NCI-H187 treated with DMSO at 0.1 percent for 48 hours (cell line): ENCODE results near the gene EPS8.

Experiments
- DNase-seq: peaks from one replicate; lab custom pipeline; 2025; lab: John Stamatoyannopoulos, UW

Gene EPS8

DNA sequence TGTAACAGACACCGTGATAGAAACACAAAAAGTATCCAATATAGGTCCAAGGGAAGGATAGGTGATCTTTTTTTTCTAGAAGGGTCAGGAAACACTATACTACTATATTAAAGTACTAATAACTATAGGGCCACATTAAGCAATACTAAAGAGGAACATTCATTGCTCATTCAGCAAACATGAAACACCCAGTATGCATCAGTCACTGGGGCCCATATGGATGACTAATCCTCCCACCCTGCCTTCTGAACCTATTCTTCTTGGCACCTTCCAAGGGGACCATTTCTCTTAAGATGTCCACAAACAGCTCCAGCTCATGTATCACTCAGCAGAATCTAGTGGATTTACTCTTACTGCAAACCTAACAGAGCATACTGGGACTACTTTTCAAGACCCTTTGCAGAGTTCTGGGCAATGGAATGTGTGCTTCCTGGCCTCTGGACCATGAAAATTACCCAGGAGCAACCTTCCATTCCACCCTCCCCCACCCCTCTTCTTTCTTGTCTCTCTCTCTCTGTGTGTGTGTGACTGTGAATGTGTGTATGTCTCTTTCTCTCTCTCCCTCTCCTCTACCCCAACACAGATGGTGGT is 187.9 kb downstream of the EPS8 start:
- no peak for DNase-seq

DNA sequence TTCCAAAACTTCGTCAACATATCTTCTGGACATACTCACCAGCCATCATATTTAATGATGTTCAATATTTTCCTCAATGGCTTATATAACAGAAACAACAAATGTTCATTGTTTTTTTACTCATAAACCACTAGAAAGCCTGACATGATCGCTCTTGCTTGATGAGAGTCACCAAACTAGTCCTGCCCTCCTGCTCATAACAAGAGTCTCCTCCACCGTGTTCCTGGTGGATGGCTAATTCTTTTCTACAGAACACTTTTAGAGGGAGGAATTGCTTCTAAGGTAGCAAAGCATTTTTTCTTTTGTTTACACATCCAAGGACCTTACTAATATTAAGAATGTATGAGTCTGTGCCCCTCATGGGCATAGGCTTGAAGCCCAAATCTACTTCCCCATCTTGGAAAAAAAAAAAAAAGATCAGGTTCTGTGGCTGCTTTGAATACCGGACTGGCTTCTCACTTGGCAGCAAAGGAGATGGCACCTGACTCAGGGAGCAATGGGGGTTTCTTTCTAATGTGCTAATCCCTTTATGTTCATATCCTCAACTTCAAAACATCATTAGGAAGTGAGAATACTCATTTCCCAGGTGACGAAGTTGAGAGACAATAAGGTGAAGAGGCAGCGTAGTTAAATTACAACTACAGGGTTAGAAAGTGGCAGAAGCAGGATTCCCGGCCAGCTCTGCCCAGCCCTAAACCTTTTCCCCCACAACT is 188.8 kb downstream of the EPS8 start:
- no peak for DNase-seq

DNA sequence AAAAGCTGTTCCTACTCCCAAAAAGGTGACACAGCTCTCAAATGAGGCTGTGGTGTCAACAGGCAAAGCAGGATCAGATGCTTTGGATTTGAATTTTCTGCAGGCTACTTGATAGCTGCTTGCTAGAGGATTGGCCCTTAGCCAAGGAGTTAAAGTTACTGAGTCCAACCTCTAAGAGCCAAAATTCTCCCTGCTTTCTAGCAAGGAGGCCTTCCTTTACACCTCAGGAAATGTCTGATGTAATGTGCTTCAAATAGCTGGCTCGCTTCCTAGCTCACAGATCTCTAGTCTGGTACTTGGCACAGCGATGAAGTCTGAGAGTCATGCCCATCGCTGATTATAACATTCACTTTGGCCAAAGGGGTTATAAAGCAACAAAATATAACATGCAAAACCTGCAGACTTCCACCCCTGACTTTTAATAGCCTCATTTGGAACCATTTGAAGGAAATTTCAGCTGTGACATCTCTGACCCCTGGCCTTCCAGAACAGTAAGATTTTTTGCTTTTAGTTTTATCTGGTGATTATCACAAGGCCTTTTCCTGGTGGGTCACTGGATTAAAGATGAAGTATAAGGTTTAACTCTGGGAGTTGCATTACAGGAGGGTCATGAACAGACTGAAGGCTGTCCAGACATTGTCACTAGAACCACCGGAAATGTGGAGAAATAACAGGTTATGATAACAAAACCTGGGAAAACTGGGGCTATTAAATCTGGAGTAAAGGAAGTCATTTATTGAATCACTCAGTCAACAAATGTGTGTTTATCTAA is 189.7 kb downstream of the EPS8 start:
- no peak for DNase-seq

DNA sequence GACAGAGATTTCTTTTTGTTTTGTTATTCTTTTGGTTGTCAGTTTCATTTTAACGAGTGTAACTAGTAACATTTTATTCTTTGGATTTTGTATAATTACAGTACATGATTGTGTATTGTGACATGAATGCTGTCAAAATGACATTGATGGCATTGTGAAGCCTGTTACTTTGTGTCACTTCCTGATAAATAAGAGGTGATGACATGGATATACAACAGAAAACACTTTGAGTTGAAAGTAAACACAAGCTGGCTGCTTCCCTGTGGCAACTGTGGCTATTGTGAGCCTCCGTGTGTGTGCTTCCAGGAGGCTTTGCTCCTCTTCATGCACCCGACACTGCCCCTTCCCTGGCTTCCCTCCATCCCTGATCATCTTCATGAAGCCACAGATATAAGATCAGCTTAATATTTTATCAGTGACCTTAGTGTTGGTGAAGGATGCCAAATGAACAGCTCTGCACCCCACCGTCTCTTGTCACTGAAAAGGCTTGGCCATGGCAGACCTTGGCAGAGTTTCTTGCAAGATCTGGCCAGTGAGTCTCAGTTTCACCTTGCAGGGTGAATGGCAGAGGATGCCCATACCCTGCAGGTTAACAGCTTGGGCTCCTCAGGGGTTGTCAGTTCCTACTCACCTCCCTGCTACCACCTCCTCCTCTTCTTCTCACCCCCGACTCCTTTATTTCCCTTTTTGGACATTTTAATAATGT is 191.9 kb downstream of the EPS8 start:
- DNase-seq, result no peak

DNA sequence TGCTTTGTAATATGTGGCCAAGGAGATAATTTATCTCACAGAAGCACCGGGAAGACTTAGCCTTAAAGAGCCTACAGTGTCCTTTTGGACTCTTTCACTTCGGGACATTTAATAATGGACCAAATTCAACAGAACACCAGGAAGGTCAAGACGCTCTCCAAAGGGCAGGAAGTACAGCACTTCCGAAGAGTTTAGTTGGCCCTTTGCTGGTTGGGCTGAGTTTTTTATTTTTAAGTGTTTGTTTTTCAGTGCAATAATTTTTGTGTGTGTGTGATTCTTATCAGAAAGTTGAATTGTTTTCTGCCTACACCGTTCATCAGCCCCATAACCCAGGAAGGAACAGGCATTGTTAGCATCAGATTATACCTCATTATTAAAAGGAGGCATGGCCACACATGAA is 193.0 kb downstream of the EPS8 start:
- DNase-seq, result no peak

DNA sequence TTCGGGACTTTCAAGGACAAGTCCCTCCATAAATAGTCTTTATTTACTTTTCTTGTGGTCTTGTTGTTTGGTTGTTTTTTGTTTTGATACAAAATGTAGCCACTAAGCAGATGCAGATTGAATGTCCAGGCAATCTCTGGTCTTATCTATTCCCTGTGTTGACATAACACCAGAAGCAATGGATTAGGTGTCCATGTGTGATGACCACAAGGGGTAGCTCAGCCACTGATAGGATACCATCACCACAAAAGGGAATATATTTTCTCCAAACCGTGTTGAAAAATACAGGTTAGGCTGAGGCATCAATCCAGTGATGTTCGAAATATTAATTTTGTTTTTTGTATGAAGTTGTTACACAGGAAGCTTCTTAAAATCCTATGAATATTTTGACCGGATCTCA is 196.3 kb downstream of the EPS8 start:
- DNase-seq, result no peak

DNA sequence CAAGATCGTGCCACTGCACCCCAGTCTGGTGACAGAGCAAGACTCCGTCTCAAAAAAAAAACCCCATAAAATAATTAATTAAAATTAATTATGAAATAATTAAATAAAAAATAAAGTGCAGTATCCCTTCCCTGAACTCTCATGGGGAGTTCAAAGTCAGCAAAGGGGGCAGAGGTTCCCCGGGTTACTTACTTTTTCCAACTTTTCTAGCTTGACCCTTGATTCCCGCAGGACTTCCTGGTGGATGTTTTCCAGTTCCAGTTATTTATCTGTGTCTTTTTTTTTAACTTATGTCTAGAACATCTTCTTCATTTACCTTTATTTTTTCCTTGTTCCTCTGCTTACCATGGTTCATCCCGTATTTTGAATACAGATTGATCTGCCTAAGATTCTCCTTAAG is 197.4 kb downstream of the EPS8 start:
- DNase-seq, result no peak

DNA sequence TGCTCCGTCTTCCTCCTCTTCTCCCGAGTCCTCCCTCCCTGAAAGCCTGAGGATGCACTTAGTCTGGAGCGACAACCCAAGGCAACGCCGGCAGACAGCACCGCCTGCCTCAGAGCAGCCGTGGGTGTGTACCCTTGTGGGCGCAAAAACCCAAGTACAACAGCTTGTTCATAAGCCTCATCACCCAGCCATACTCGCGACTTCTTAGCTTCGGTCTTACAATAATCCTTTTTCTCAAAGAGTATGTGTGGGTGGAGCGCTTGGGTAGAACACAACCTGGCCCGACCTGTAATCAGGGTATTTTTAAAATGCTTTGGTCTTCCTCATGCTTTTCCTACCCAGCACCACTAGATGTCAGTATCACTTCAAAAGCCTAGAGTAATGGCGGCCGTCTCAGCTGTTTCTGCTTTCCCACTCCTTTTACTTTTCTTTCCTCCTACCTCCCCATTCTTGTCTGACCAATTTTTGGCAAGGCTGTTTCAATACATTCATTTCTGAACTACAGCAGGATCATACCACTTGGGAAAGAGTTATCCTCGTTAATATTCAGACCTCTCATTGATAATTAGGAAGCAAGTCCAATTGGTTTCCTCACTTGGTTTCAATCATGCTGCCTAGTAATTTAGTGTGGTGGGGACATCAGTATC is 198.9 kb downstream of the EPS8 start:
- no peak for DNase-seq

DNA sequence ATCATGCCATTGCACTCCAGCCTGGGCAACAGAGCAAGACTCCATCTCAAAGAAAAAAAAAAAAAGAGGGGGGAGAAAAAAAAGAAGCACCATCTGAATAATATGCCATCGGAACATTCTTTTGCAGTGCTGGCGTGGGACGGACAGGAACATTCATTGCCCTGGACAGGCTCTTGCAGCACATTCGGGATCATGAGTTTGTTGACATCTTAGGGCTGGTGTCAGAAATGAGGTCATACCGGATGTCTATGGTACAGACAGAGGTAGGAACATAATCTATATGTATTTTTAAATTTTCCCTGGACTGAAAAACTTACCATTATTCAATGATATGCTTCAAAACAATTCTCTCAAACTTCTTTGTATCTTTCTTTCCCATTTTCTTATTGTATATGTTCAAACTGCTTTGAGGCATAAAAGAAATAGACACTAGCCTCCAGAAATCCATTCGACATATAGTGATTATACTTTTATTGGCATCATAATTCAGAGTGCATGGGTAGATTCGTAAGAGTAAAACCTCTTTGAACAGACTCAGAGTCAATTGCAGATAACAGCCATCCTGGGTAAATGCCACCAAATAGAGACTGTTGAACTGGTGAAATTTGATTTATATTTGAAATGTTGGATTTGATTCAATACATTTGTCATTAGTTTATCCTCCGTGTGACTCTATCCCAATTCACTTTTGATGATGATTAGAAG is 199.7 kb downstream of the EPS8 start:
- DNase-seq, result no peak

DNA sequence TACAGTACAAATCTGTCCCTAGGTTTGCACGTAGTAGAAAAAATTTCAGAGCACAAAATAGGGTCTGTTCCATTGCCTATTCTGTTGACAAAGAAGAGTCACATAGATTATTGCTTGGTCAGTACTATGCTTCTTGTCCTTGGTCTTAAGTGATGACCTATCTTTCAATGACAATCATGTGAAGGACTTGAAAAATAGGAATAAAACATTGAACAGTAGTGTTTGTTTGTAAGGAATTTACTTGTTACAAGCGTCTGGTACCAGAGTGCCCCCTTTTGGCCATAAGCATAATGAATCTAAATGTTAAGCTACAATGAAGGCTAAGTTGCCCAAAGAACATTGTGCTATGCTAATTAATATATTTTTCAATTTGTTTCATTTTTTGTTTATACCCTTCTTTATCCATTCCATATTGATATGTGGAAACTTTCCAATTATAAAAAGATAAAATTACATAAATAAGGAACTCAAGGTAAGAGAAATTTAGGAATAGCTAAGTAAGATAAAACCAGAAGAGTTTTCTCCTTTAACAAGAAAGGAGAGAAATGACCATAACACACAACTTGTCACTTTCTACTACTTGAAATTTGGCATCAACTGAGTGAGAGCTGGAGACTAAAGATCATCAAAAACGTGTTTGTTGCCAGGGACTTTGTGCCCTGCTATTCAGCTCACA is 204.7 kb downstream of the EPS8 start:
- no peak for DNase-seq

DNA sequence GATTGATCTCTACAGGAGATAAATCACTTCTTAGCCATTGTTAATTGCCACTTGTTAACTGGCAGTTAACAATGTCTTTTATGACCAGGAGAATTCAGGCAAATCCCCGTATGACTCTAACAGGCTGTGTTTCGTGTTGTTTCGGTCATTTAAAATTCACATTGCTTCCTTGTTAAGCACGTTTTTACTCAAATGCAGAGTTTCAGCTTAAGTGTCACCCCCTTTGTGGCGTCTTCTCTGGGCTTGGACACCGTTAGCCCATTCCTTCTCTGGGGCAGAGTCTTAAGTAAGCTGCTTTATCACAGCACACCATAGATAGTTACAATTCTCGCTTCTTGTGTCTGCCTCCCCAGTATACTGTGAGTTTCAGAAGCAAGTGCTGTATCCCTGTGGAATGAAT is 205.4 kb downstream of the EPS8 start:
- no peak for DNase-seq

DNA sequence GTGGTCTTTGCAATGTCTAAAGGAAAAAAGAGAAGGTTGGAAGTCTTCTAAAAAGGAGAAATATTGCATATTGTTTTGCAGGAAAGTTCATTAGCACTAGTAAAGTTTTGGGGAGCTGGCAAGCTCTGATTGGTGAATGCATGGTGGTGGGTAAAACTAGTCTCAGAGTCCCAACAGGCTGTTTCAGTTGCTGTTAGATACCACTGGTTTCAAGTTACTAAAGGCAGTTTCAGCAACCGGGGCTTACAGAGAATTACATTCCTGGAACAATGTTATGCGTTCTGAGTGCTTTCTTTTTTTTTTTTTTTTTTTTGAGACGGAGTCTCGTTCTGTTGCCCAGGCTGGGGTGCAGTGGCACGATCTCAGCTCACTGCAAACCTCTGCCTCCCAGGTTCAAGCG is 208.2 kb downstream of the EPS8 start:
- DNase-seq, result no peak

DNA sequence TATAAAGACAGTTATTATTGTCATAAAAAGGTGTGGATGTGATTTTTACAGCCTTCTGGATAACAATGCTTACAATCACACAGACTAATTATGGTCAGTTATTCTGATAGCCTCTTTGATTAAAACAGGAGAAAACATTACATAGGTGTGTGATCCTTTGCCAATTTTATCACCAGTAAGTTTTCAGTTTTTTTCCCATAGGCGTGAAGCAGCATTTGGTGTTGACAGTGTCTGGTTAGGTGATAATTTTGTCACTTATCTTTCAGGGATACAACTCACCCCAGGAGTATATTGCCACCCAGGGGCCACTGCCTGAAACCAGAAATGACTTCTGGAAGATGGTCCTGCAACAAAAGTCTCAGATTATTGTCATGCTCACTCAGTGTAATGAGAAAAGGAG is 208.8 kb downstream of the EPS8 start:
- no peak for DNase-seq

DNA sequence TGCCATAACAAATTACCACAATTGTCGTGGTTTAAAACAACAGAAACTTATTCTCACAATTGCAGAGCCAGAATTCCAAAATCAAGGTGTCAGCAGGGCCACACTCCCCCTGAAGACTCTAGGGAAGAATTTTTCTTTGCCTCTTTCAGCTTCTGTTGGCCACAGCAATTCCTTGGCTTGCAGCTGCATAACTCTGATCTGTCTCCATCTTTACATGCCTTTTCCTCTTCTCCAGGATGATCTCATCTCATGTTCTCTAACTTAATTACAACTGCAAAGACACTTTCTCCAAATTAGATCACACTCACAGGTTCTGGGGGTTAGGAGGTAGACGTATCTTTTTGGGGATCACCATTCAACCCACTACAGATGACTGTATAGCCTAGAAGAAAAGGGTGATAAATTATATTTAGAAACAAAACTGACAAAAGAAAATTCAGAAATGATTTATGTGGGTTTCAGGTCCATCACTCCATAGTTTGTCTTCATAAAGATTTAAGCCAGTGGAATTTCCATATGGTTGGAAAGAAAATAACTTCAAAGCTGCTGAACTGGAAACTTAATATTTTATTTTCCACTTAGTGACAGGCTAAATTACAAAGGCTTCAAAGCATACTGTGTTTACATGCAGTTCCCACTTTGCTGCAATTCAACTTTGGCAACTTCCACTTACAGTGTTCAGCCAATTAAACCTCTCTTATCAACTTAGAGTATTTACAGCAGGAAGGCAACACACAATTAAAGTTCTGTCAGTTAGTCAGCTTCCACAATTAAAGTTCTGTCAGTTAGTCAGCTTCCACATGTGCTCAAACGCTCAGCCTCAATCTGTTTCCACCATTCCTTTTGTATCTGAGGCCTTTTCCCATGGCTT is 213.3 kb downstream of the EPS8 start:
- DNase-seq, result no peak

DNA sequence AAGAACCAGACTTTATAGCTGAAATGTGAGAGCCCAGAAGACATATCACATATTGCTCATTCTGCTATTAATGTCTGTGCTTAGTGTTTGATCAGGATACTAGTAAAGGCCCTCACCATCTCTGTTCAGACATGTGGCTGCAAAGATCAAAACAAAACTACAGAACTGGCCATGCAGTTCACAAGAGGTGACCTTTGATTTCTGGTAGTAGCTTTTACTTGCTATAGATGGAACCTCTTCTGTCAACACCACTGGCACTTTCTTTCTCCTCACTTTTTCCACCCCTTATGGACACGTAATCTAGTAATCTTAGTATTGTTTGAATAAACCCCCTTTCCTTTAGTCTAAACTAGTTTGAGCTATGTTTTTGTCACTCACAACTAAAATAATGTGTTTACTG is 214.8 kb downstream of the EPS8 start:
- DNase-seq, result no peak
